Activated naive CD4-positive, alpha-beta T cell treated with anti-CD3 and anti-CD28 coated beads, Interleukin-2, amount 50 U/mL, for 24 hours (primary cell): Measurements from ENCODE around the gene GAL3ST1.
"Not testable (repeated sequence)": the region's sequence is repeated elsewhere in the genome, so short reads cannot be mapped to it uniquely, and the experiment has no call there.

Experiments
- H3K27ac Mint-ChIP-seq: one replicate; pipeline ENCODE4 v1.8.0; 2021; ENCODE audit warnings: mild to moderate bottlenecking, mixed read lengths
- H3K27me3 Mint-ChIP-seq: one replicate; pipeline ENCODE4 v1.8.0; 2021; ENCODE audit warnings: mixed read lengths
- H3K36me3 Mint-ChIP-seq: one replicate; pipeline ENCODE4 v1.8.0; 2021; ENCODE audit warnings: mixed read lengths
- H3K4me1 Mint-ChIP-seq: one replicate; pipeline ENCODE4 v1.8.0; 2021; ENCODE audit warnings: mixed read lengths
- H3K4me3 Mint-ChIP-seq: one replicate; pipeline ENCODE4 v1.8.0; 2021; ENCODE audit warnings: mild to moderate bottlenecking, mixed read lengths
- H3K9me3 Mint-ChIP-seq: one replicate; pipeline ENCODE4 v1.8.0; 2021; ENCODE audit warnings: mixed read lengths

GAL3ST1 gene

GRCh38 chr22:30604723-30605122 lies 30.3 kb upstream of the GAL3ST1 start:
- H3K27ac Mint-ChIP-seq, result no peak overlapping the region
- no peaks in the 10 kb centered on the region for H3K27me3 Mint-ChIP-seq
- H3K4me1 Mint-ChIP-seq, result peaks cover 37% of the 10 kb centered on the region
- no peaks in the 10 kb centered on the region for H3K9me3 Mint-ChIP-seq
- no peak overlapping the region for H3K4me3 Mint-ChIP-seq
- no peaks in the 10 kb centered on the region for H3K36me3 Mint-ChIP-seq

GRCh38 chr22:30603801-30604200 lies 29.3 kb upstream of the GAL3ST1 start:
- Mint-ChIP-seq H3K4me1 (peaks cover 32% of the 10 kb centered on the region), H3K36me3 (no peaks in the 10 kb centered on the region), H3K27me3 (no peaks in the 10 kb centered on the region), H3K4me3 (no peak overlapping the region), H3K27ac (peak overlapping the region; percentile 65), H3K9me3 (no peaks in the 10 kb centered on the region)

GRCh38 chr22:30602049-30602448 lies 27.6 kb upstream of the GAL3ST1 start:
- Mint-ChIP-seq H3K4me1 (peaks cover 24% of the 10 kb centered on the region), H3K4me3 (no peak overlapping the region), H3K27me3 (no peaks in the 10 kb centered on the region), H3K27ac (no peak overlapping the region), H3K36me3 (no peaks in the 10 kb centered on the region), H3K9me3 (no peaks in the 10 kb centered on the region)

- H3K9me3 Mint-ChIP-seq, result no peaks in the 10 kb centered on the region
- no peaks in the 10 kb centered on the region for H3K36me3 Mint-ChIP-seq
- H3K4me1 Mint-ChIP-seq, result peaks cover 21% of the 10 kb centered on the region
- no peak overlapping the region for H3K27ac Mint-ChIP-seq
- H3K27me3 Mint-ChIP-seq, result no peaks in the 10 kb centered on the region
- H3K4me3 Mint-ChIP-seq, result no peak overlapping the region
These were observed 27.0 kb upstream of the GAL3ST1 start for GRCh38 chr22:30601464-30601863.

- Mint-ChIP-seq H3K27ac (no peak overlapping the region), H3K4me1 (peaks cover 15% of the 10 kb centered on the region), H3K4me3 (no peak overlapping the region)
These were observed 26.5 kb upstream of the GAL3ST1 start for GRCh38 chr22:30600921-30601320.

GRCh38 chr22:30598986-30599385 lies 24.5 kb upstream of the GAL3ST1 start:
- no peaks in the 10 kb centered on the region for H3K36me3 Mint-ChIP-seq
- peaks cover 9% of the 10 kb centered on the region for H3K4me1 Mint-ChIP-seq
- H3K4me3 Mint-ChIP-seq, result no peak overlapping the region
- H3K9me3 Mint-ChIP-seq, result no peaks in the 10 kb centered on the region
- no peaks in the 10 kb centered on the region for H3K27me3 Mint-ChIP-seq
- no peak overlapping the region for H3K27ac Mint-ChIP-seq

More at GRCh38 chr22:30600921-30601320, 26.5 kb upstream of the GAL3ST1 start:
- H3K36me3 Mint-ChIP-seq, result no peaks in the 10 kb centered on the region
- no peaks in the 10 kb centered on the region for H3K9me3 Mint-ChIP-seq
- no peaks in the 10 kb centered on the region for H3K27me3 Mint-ChIP-seq

GRCh38 chr22:30596886-30597285 lies 22.4 kb upstream of the GAL3ST1 start:
- Mint-ChIP-seq H3K36me3 (no peaks in the 10 kb centered on the region), H3K27ac (no peak overlapping the region), H3K27me3 (peaks cover 3% of the 10 kb centered on the region), H3K9me3 (no peaks in the 10 kb centered on the region), H3K4me3 (no peak overlapping the region), H3K4me1 (peaks cover under 1% of the 10 kb centered on the region)

GRCh38 chr22:30596199-30596598 lies 21.7 kb upstream of the GAL3ST1 start:
- Mint-ChIP-seq H3K27me3 (peaks cover 3% of the 10 kb centered on the region), H3K4me3 (no peak overlapping the region), H3K4me1 (no peaks in the 10 kb centered on the region), H3K9me3 (no peaks in the 10 kb centered on the region), H3K27ac (no peak overlapping the region), H3K36me3 (no peaks in the 10 kb centered on the region)

GRCh38 chr22:30592360-30592713 lies 17.9 kb upstream of the GAL3ST1 start:
- peaks cover 16% of the 10 kb centered on the region for H3K4me1 Mint-ChIP-seq
- not testable (repeated sequence) for H3K27ac Mint-ChIP-seq, H3K9me3 Mint-ChIP-seq, H3K4me3 Mint-ChIP-seq, H3K36me3 Mint-ChIP-seq, H3K27me3 Mint-ChIP-seq

GRCh38 chr22:30591588-30592359 lies 17.3 kb upstream of the GAL3ST1 start, which contains the start of gene PES1:
Gene PES1, minus strand, starts transcription at chr22:30591910. Its CDS starts 77 bp downstream, at chr22:30591833.
- Mint-ChIP-seq H3K4me3 (no peak within 1 kb of the TSS), H3K27ac (no peak within 1 kb of the TSS), H3K9me3 (no peaks in the 10 kb centered on the region), H3K27me3 (peaks cover 3% of the 10 kb centered on the region), H3K4me1 (peaks cover 16% of the 10 kb centered on the region), H3K36me3 (peaks cover 5% of the 10 kb centered on the region)

- H3K9me3 Mint-ChIP-seq, result no peaks in the 10 kb centered on the region
- no peak overlapping the region for H3K27ac Mint-ChIP-seq
- H3K36me3 Mint-ChIP-seq, result peaks cover 8% of the 10 kb centered on the region
- no peak overlapping the region for H3K4me3 Mint-ChIP-seq
- peaks cover 16% of the 10 kb centered on the region for H3K4me1 Mint-ChIP-seq
- peaks cover 3% of the 10 kb centered on the region for H3K27me3 Mint-ChIP-seq
These were observed 16.7 kb upstream of the GAL3ST1 start for GRCh38 chr22:30591191-30591587.

- Mint-ChIP-seq H3K4me1 (peaks cover 16% of the 10 kb centered on the region), H3K27ac (no peak overlapping the region), H3K4me3 (no peak overlapping the region), H3K9me3 (no peaks in the 10 kb centered on the region), H3K36me3 (peaks cover 16% of the 10 kb centered on the region), H3K27me3 (no peaks in the 10 kb centered on the region)
These were observed 11.9 kb upstream of the GAL3ST1 start for GRCh38 chr22:30586414-30586813.

GRCh38 chr22:30584441-30584840 lies 10.0 kb upstream of the GAL3ST1 start:
- H3K4me1 Mint-ChIP-seq, result peaks cover 4% of the 10 kb centered on the region
- no peak overlapping the region for H3K4me3 Mint-ChIP-seq
- no peaks in the 10 kb centered on the region for H3K9me3 Mint-ChIP-seq
- H3K27ac Mint-ChIP-seq, result peak overlapping the region; percentile 23
- H3K36me3 Mint-ChIP-seq, result peaks cover 19% of the 10 kb centered on the region
- H3K27me3 Mint-ChIP-seq, result no peaks in the 10 kb centered on the region

- Mint-ChIP-seq H3K27me3 (no peaks in the 10 kb centered on the region), H3K9me3 (no peaks in the 10 kb centered on the region), H3K4me3 (no peak overlapping the region), H3K36me3 (peaks cover 24% of the 10 kb centered on the region), H3K4me1 (no peaks in the 10 kb centered on the region), H3K27ac (no peak overlapping the region)
These were observed 8.5 kb upstream of the GAL3ST1 start for GRCh38 chr22:30582788-30583545.

- no peaks in the 10 kb centered on the region for H3K9me3 Mint-ChIP-seq
- H3K27ac Mint-ChIP-seq, result no peak overlapping the region
- peaks cover 28% of the 10 kb centered on the region for H3K36me3 Mint-ChIP-seq
- no peaks in the 10 kb centered on the region for H3K27me3 Mint-ChIP-seq
- H3K4me3 Mint-ChIP-seq, result no peak overlapping the region
- H3K4me1 Mint-ChIP-seq, result no peaks in the 10 kb centered on the region
These were observed 7.6 kb upstream of the GAL3ST1 start for GRCh38 chr22:30582051-30582450.

- H3K9me3 Mint-ChIP-seq, result no peaks in the 10 kb centered on the region
- H3K27me3 Mint-ChIP-seq, result no peaks in the 10 kb centered on the region
- no peak overlapping the region for H3K27ac Mint-ChIP-seq
- H3K36me3 Mint-ChIP-seq, result peaks cover 28% of the 10 kb centered on the region
- no peak overlapping the region for H3K4me3 Mint-ChIP-seq
- no peaks in the 10 kb centered on the region for H3K4me1 Mint-ChIP-seq
These were observed 6.4 kb upstream of the GAL3ST1 start for GRCh38 chr22:30580896-30581295.
